Gastrocnemius medialis (tissue), 4 donors: ENCODE data around the gene PDIA3.
"Not testable (repeated sequence)": the region's sequence is repeated elsewhere in the genome, so short reads cannot be mapped to it uniquely, and the experiment has no call there.

Experiments
- POLR2A ChIP-seq, 2 donors: fragments of 450-650 bp; IDR thresholded peaks; one replicate each; pipeline ENCODE4 v1.6.1; 2017; ENCODE audit warnings: antibody characterized with exemption in 2 of 2, mild to moderate bottlenecking in 2 of 2, moderate library complexity in 2 of 2
- TF ChIP-seq, protein P1 (sequence below), 5 experiments: fragments of 450-650 bp in 3 of 5; fragments of 200-600 bp in 2 of 5; sonication (generic) in 2 of 5; IDR thresholded peaks in 4 of 5; conservative IDR thresholded peaks in 1 of 5; 1 replicate in 4 of 5; 2 replicates in 1 of 5; pipeline ENCODE4 v1.5.1; 2016 to 2019; ENCODE audit warnings: antibody characterized with exemption in 5 of 5, mild to moderate bottlenecking in 3 of 5, moderate library complexity in 3 of 5

DNA sequence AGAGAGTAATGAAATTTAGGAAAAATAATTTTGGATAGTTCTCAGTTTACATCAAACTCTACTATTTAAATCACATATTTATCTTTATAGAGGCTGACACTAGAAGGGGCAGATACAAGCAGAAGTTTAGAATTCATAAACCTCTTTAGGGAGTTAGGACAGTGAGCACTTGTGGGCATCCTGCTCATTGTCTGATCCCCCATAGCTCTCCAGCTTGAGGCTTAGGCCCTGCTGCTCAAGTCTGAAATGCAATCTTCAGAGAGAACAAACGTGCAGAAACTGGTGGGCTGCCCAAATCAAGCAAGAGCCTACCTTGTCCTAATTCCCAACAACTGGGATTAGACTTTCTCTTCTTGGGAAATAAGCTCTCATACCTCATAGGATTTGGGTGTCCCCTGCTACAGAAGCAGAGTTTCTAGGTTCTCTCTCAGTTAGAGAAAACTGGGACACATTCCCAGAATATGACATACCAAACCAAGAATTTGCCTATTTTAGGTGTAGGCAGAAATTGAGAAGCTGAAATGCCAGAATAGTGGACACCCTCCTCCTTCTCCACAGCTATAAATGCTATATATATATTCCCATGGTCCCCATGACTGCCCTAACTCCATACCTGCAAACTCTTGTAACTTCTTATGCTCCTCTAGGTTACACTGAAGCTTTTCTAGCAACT lies 18.0 kb upstream of the PDIA3 start:
- TF ChIP-seq, protein P1, sequence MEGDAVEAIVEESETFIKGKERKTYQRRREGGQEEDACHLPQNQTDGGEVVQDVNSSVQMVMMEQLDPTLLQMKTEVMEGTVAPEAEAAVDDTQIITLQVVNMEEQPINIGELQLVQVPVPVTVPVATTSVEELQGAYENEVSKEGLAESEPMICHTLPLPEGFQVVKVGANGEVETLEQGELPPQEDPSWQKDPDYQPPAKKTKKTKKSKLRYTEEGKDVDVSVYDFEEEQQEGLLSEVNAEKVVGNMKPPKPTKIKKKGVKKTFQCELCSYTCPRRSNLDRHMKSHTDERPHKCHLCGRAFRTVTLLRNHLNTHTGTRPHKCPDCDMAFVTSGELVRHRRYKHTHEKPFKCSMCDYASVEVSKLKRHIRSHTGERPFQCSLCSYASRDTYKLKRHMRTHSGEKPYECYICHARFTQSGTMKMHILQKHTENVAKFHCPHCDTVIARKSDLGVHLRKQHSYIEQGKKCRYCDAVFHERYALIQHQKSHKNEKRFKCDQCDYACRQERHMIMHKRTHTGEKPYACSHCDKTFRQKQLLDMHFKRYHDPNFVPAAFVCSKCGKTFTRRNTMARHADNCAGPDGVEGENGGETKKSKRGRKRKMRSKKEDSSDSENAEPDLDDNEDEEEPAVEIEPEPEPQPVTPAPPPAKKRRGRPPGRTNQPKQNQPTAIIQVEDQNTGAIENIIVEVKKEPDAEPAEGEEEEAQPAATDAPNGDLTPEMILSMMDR (IDR thresholded peaks at IDR 0.05 in 4 of 5, conservative IDR thresholded peaks at IDR 0.05 in 1 of 5) = not testable (repeated sequence)
- not testable (repeated sequence) for TF ChIP-seq POLR2A (IDR thresholded peaks at IDR 0.05)
